ENCODE measurements around the gene PLPP6. TPM values are rescaled to one million over a fixed set of nuclear protein-coding genes. Genes with fewer than 3 reads are reported as not detected.

Gene PLPP6
- total and polyA plus RNA-seq, 2 of the 8 experiments (the other 6 are each of a cell fraction or from before 2014, with no cell fraction given), result 11.8 to 13.3 TPM

- no peak for TF ChIP-seq CHD7 (IDR thresholded peaks at IDR 0.05; ENCODE audit: insufficient replicate concordance, low read length)
- no peak for TF ChIP-seq ZNF274 (IDR thresholded peaks at IDR 0.05; ENCODE audit: borderline replicate concordance, extremely low read depth, low read length)
- no peak for TF ChIP-seq HDAC6 (IDR thresholded peaks at IDR 0.05; ENCODE audit: low read depth, low read length)
- TF ChIP-seq SP4 (IDR thresholded peaks at IDR 0.05; ENCODE audit: low read length), result no peak
- TF ChIP-seq EZH2 (IDR thresholded peaks at IDR 0.05; ENCODE audit: low read depth, low read length, severe bottlenecking), result no peak
- no peak for TF ChIP-seq CBX5 (IDR thresholded peaks at IDR 0.05; ENCODE audit: low read depth, low read length)
- TF ChIP-seq SP2 (IDR thresholded peaks at IDR 0.05; ENCODE audit: low read length), result no peak
- TF ChIP-seq RBBP5 (IDR thresholded peaks at IDR 0.05; ENCODE audit: borderline replicate concordance, low read depth, low read length), result no peak
- TF ChIP-seq SIRT6 (IDR thresholded peaks at IDR 0.05; ENCODE audit: low read length), result no peak
- TF ChIP-seq TEAD4 (IDR thresholded peaks at IDR 0.05; ENCODE audit: low read depth, low read length), result no peak
These were observed 46.8 kb upstream of the PLPP6 start (continued) for GRCh38 chr9:4615251-4615650.

All from H1 (cell line).